IMR-90 (cell line): Measurements from ENCODE around the gene FGF5. TPM values are rescaled to one million over a fixed set of nuclear protein-coding genes. Genes with fewer than 3 reads are reported as not detected.

Source experiments
- ATAC-seq: fragments of 200-7000 bp; cut with Tn5 transposase; 2 replicates; pipeline ENCODE4 v1.9.1; 2020; ENCODE audit warnings: low read depth, mild to moderate bottlenecking, moderate library complexity
- BruUV-seq: library from RNA; stranded (reverse); fragments of 400-500 nt; replicated peaks from 2 replicates; lab custom pipeline; 2021; lab: Mats Ljungman, UMichigan
- CTCF ChIA-PET: fragments of 300-600 bp; formaldehyde crosslinking; extraction: SDS; loops from one replicate; lab custom pipeline; 2021; ENCODE audit warnings: antibody characterized with exemption; lab: Yijun Ruan, JAX
- POLR2A ChIA-PET: fragments of 300-600 bp; sonication (Branson Sonifier 250); formaldehyde crosslinking; loops from one replicate; lab custom pipeline; 2022; ENCODE audit warnings: antibody characterized with exemption; ENCODE audit not compliant: unreplicated experiment; lab: Charles Lee
- DNase-seq: peaks from one replicate; pipeline ENCODE4 v3.0.0; 2013
- H2AFZ ChIP-seq: replicated peaks from 2 replicates; pipeline ENCODE3; 2013; ENCODE audit warnings: low read length, mild to moderate bottlenecking; ENCODE audit not compliant: poor library complexity
- H2AK5ac ChIP-seq: 2 replicates; pipeline ENCODE4 v1.6.1; 2013; ENCODE audit warnings: low read depth, low read length, inconsistent platforms
- H2AK9ac ChIP-seq: replicated peaks from 2 replicates; pipeline ENCODE3; 2013; ENCODE audit warnings: mild to moderate bottlenecking, low read depth, low read length, moderate library complexity; ENCODE audit not compliant: poor library complexity
- H2BK120ac ChIP-seq: 2 replicates; pipeline ENCODE4 v1.6.1; 2013; ENCODE audit warnings: low read depth, low read length, inconsistent platforms
- H2BK15ac ChIP-seq: 3 replicates; pipeline ENCODE4 v1.6.1; 2013; ENCODE audit warnings: low read depth, low read length, inconsistent platforms
- H2BK20ac ChIP-seq: 2 replicates; pipeline ENCODE4 v1.6.1; 2013; ENCODE audit warnings: low read depth, mild to moderate bottlenecking, inconsistent platforms, low read length, moderate library complexity
- H2BK5ac ChIP-seq: 2 replicates; pipeline ENCODE4 v1.6.1; 2013; ENCODE audit warnings: mild to moderate bottlenecking, low read depth, low read length, inconsistent platforms; ENCODE audit not compliant: poor library complexity, severe bottlenecking
- H3K14ac ChIP-seq: replicated peaks from 2 replicates; pipeline ENCODE4 v1.6.1; 2013; ENCODE audit warnings: low read depth, low read length, inconsistent platforms
- H3K18ac ChIP-seq: 2 replicates; pipeline ENCODE4 v1.6.1; 2013; ENCODE audit warnings: low read depth, low read length, control low read depth
- H3K23ac ChIP-seq: 2 replicates; pipeline ENCODE4 v1.6.1; 2013; ENCODE audit warnings: low read depth, low read length, inconsistent platforms
- H3K27ac ChIP-seq: 2 replicates; pipeline ENCODE4 v1.5.1; 2013; ENCODE audit warnings: mild to moderate bottlenecking, control low read depth, low read length; ENCODE audit not compliant: insufficient read depth
- H3K27me3 ChIP-seq: 2 replicates; pipeline ENCODE4 v1.6.1; 2013; ENCODE audit warnings: low read length; ENCODE audit not compliant: control insufficient read depth, insufficient read depth
- H3K36me3 ChIP-seq: 2 replicates; pipeline ENCODE4 v1.6.1; 2013; ENCODE audit warnings: low read length, mixed read lengths; ENCODE audit not compliant: control insufficient read depth, insufficient read depth
- H3K4ac ChIP-seq: 2 replicates; pipeline ENCODE4 v1.6.1; 2013; ENCODE audit warnings: low read depth, low read length, inconsistent platforms
- H3K4me1 ChIP-seq: 2 replicates; pipeline ENCODE4 v1.6.1; 2013; ENCODE audit warnings: low read length, mixed read lengths; ENCODE audit not compliant: control insufficient read depth, insufficient read depth
- H3K4me2 ChIP-seq: 2 replicates; pipeline ENCODE4 v1.6.1; 2013; ENCODE audit warnings: low read depth, mild to moderate bottlenecking, control low read depth, low read length, moderate library complexity
- H3K4me3 ChIP-seq: 2 replicates; pipeline ENCODE4 v1.5.1; 2013; ENCODE audit warnings: low read depth, mild to moderate bottlenecking, control low read depth, low read length, moderate library complexity; ENCODE audit not compliant: insufficient read depth
- H3K56ac ChIP-seq: 2 replicates; pipeline ENCODE4 v1.6.1; 2013; ENCODE audit warnings: low read length, inconsistent platforms; ENCODE audit not compliant: insufficient read depth; ENCODE audit errors: extremely low read depth
- H3K79me1 ChIP-seq, 2 experiments: 2 replicates each; pipeline ENCODE4 v1.6.1; 2013; ENCODE audit warnings: low read length in 2 of 2, inconsistent platforms in 1 of 2, low read depth in 1 of 2
- H3K9ac ChIP-seq: 2 replicates; pipeline ENCODE4 v1.6.1; 2013; ENCODE audit warnings: low read depth, low read length, control low read depth
- H3K9me1 ChIP-seq: 2 replicates; pipeline ENCODE4 v1.6.1; 2013; ENCODE audit warnings: low read length, inconsistent platforms; ENCODE audit not compliant: insufficient read depth
- H3K9me3 ChIP-seq: 2 replicates; pipeline ENCODE4 v1.6.1; 2013; ENCODE audit warnings: low read length; ENCODE audit not compliant: control insufficient read depth, insufficient read depth
- H4K20me1 ChIP-seq: 2 replicates; pipeline ENCODE4 v1.6.1; 2013; ENCODE audit warnings: low read length, inconsistent platforms; ENCODE audit not compliant: insufficient read depth
- H4K5ac ChIP-seq: 2 replicates; pipeline ENCODE4 v1.6.1; 2013; ENCODE audit warnings: mild to moderate bottlenecking, low read depth, low read length, control low read depth
- H4K8ac ChIP-seq, 2 experiments: 2 replicates each; pipeline ENCODE4 v1.6.1; 2013; ENCODE audit warnings: low read depth in 2 of 2, low read length in 2 of 2, control low read depth in 1 of 2, inconsistent platforms in 1 of 2
- H4K91ac ChIP-seq: 2 replicates; pipeline ENCODE4 v1.6.1; 2013; ENCODE audit warnings: low read depth, low read length, inconsistent platforms; ENCODE audit not compliant: insufficient read depth
- CEBPB ChIP-seq: IDR thresholded peaks from 2 replicates; pipeline ENCODE4 v1.6.1; 2012; ENCODE audit warnings: low read depth, low read length, improper control_type of control experiment
- FOS ChIP-seq: fragments of 150-350 bp; IDR thresholded peaks from 2 replicates; pipeline ENCODE4 v1.6.1; 2016; ENCODE audit warnings: low read depth, low read length
- MAFK ChIP-seq: IDR thresholded peaks from 2 replicates; pipeline ENCODE4 v1.6.1; 2012; ENCODE audit warnings: low read depth, low read length, improper control_type of control experiment
- MXI1 ChIP-seq: IDR thresholded peaks from 2 replicates; pipeline ENCODE4 v1.6.1; 2012; ENCODE audit warnings: low read depth, mild to moderate bottlenecking, low read length, moderate library complexity, borderline replicate concordance
- NFE2L2 ChIP-seq: fragments of 150-350 bp; IDR thresholded peaks from 2 replicates; pipeline ENCODE4 v1.6.1; 2016; ENCODE audit warnings: low read depth, mild to moderate bottlenecking, low read length
- POLR2A ChIP-seq: IDR thresholded peaks from 2 replicates; pipeline ENCODE4 v1.6.1; 2012; ENCODE audit warnings: mild to moderate bottlenecking, low read depth, low read length
- RFX5 ChIP-seq: IDR thresholded peaks from 2 replicates; pipeline ENCODE4 v1.8.0; 2012; ENCODE audit warnings: low read depth, mild to moderate bottlenecking, low read length, moderate library complexity
- USF2 ChIP-seq: fragments of 150-350 bp; IDR thresholded peaks from 2 replicates; pipeline ENCODE4 v1.6.1; 2017; ENCODE audit warnings: mild to moderate bottlenecking, antibody characterized with exemption, low read length, low read depth
- WGBS, 2 experiments: methylation state at CpG; one replicate each; pipeline versions ENCODE4 v1.1.5 to v1.1.7; 2013; ENCODE audit warnings: missing lambda C conversion rate in 2 of 2; ENCODE audit not compliant: insufficient read length in 1 of 2; ENCODE audit errors: extremely low coverage in 2 of 2; 5-methylcytosine and 5-hydroxymethylcytosine counted together
- dilution Hi-C: fragments of 300-500 bp; cut with HindIII; formaldehyde crosslinking; loops from one replicate; pipeline ENCODE4 v1.14.3; 2018; ENCODE audit warnings: low sequenced_read_pairs; ENCODE audit not compliant: unreplicated experiment
- in situ Hi-C: fragments of 300-500 bp; cut with MboI; formaldehyde crosslinking; loops from 3 replicates; pipeline ENCODE4 v1.14.3; 2019; ENCODE audit warnings: low sequenced_read_pairs, inconsistent platforms, mixed read lengths
- intact Hi-C: fragments of 100-400 bp; cut with micrococcal nuclease; formaldehyde crosslinking; loops from 2 replicates; pipeline ENCODE4 v1.10.0; 2022
- polyA plus RNA-seq, 3 experiments: library from polyadenylated mRNA; depleted of rRNA; stranded (reverse); fragments of >200 nt; gene quantifications; 2 replicates each; pipeline ENCODE4 v1.2.3, GENCODE V29; 2012; ENCODE audit warnings: low replicate concordance in 1 of 3
- total RNA-seq: library from RNA; depleted of rRNA; stranded (reverse); fragments of >200 nt; gene quantifications from 2 replicates; pipeline ENCODE4 v1.2.3, GENCODE V29; 2012
- TF ChIP-seq, protein P1 (sequence below): fragments of 150-350 bp; IDR thresholded peaks from 2 replicates; pipeline ENCODE4 v1.6.1; 2016; ENCODE audit warnings: low read depth, mild to moderate bottlenecking, low read length, moderate library complexity, borderline replicate concordance

FGF5 gene
- total and polyA plus RNA-seq, 2 of the 4 experiments (the other 2 are of a cell fraction): 18.6 to 42.1 TPM

- ChIA-PET POLR2A (interaction anchor here (0.5 kb wide), 1 partner anchor 67 kb away, joined by 3 read pairs; no protein-coding TSS in a partner anchor), CTCF (interaction anchor here (0.7 to 1.1 kb wide), 2 partner anchors 45 to 54 kb away, joined by 3 read pairs; no protein-coding TSS in a partner anchor)
- TF ChIP-seq USF2 (no peak), FOS (no peak), POLR2A (no peak), MAFK (no peak), NFE2L2 (no peak), CEBPB (no peak), MXI1 (no peak), RFX5 (no peak)
- TF ChIP-seq, protein P1, sequence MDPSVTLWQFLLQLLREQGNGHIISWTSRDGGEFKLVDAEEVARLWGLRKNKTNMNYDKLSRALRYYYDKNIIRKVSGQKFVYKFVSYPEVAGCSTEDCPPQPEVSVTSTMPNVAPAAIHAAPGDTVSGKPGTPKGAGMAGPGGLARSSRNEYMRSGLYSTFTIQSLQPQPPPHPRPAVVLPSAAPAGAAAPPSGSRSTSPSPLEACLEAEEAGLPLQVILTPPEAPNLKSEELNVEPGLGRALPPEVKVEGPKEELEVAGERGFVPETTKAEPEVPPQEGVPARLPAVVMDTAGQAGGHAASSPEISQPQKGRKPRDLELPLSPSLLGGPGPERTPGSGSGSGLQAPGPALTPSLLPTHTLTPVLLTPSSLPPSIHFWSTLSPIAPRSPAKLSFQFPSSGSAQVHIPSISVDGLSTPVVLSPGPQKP: no peak
- Histone ChIP-seq H4K20me1 (peaks cover 42% of the 10 kb centered on the region; the same call in 1 of the 2 replicates), H2AFZ (no peak overlapping the region), H2BK5ac (peak overlapping the region; percentile 95), H3K9me1 (peaks cover 11% of the 10 kb centered on the region; the same call in 1 of the 2 replicates), H4K5ac (peak overlapping the region; percentile 15; the same call in 1 of the 2 replicates), H2AK9ac (no peak overlapping the region), H3K14ac (peak overlapping the region; percentile 24), H3K79me1 (peaks cover 5 to 15% of the 10 kb centered on the region in 2 experiments; a peak in 3 of 4 replicates), H4K8ac (peak overlapping the region; percentile 51 to 68), H4K91ac (peak overlapping the region; percentile 20; the same call in 1 of the 2 replicates), H2AK5ac (peak overlapping the region; percentile 63; the same call in 1 of the 2 replicates), H3K4me3 (peak overlapping the region; percentile 63), H3K4ac (peak overlapping the region; percentile 69), H3K56ac (peak overlapping the region; percentile 80; the same call in 1 of the 2 replicates), H3K18ac (peak overlapping the region; percentile 19), H3K4me2 (peak overlapping the region; percentile 85), H3K4me1 (peaks cover 10% of the 10 kb centered on the region), H3K9ac (peak overlapping the region; percentile 87), H3K27me3 (no peaks in the 10 kb centered on the region), H3K27ac (peak overlapping the region; percentile 96), H3K9me3 (no peaks in the 10 kb centered on the region), H3K23ac (peak overlapping the region; percentile 85), H2BK15ac (peak overlapping the region; percentile 49; the same call in 2 of the 3 replicates), H2BK20ac (no peak overlapping the region), H2BK120ac (peak overlapping the region; percentile 54), H3K36me3 (peaks cover 4% of the 10 kb centered on the region; the same call in 1 of the 2 replicates)
- intact Hi-C loops (loop anchor here (2.0 to 5.0 kb wide), 5 partner anchors 40 to 1317 kb away; partner anchors contain the start of gene CFAP299), dilution Hi-C loops (no loop called here), in situ Hi-C loops (loop anchor here (5.0 kb wide), 1 partner anchor 47 kb away; no protein-coding TSS in a partner anchor)
- 13% methylated on average over 3 of the region's 9 CpGs; no CpG with 5 or more reads in 1 of the 2 experiments for WGBS, 2 experiments
- ATAC-seq (no peak), DNase-seq (no peak)
- BruUV-seq: no TSS peak
Observed at GRCh38 chr4:80268936-80269335, 2.5 kb downstream of the FGF5 start.
